Fibroblast of skin of left biceps (primary cell): ENCODE results near the gene RPS6KL1.

Source experiments
- DNase-seq, 2 experiments: peaks; one replicate each; pipeline ENCODE4 v3.0.0-alpha.2; 2013; ENCODE audit warnings: low read depth in 2 of 2

The RPS6KL1 gene

DNA sequence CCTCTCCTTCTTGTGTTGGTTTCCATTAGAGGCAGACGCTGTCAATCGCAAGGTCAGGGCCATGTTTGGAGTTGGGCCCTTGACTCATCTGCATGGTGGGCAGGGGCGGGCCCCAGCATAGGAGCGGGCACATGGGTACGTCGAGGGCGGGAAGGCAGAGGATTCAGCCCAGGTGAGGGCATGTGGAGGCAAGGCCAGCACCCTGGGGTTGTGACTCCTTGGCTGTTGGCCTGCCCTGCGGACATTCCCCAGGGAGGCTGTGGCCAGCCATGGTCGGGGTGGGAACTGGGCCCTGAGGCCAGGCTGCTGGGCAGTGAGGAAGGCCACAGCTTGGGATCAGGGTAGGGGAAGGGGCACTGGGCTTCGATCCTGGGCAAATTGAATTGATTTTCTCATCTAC lies 10.3 kb downstream of the RPS6KL1 start:
- DNase-seq = no peak

DNA sequence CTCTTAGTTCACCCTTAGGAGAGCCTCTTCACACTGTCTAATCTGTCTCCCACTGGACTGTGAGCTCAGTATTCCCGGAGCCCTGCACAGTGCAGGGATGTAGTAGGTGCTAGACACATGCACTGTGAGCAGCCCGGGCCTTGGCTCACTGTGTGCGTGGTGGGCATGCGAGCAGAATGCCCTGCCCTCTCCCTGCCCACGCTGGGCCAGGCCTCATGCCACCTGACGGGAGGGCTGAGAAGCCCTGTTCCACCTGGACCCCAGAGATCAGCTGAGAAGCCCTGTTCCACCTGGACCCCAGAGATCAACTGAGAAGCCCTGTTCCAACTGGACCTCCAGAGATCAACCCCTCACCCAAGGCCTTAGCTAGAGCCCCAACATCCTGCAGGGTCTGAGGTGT lies 10.9 kb downstream of the RPS6KL1 start:
- DNase-seq = no peak

DNA sequence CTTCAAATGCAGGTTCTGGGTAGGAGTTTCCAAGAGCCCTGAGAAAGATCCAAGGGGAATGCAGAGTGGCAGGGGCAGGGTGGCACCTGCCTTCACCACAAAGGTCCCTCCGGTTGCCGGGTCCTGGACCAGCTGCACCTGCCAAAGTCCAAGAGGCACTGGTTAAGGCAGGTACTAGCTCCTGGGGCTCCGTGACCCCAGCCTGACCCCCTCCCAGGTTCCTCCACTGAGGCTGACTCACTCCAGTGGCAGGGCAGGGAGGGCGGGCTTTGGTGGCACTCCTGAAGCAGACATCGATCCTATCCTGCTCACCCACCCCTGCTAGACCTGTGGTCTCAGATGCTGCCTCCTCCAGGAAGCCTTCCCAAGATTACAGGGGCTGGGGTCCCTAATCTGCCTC lies 11.4 kb downstream of the RPS6KL1 start:
- DNase-seq = no peak

- DNase-seq = no peak
Observed at GRCh38 chr14:74911221-74911620, 11.8 kb downstream of the RPS6KL1 start.

- DNase-seq = no peak
Observed at GRCh38 chr14:74910556-74910955, 12.5 kb downstream of the RPS6KL1 start.

- DNase-seq = no peak
Observed at GRCh38 chr14:74909911-74910310, 13.1 kb downstream of the RPS6KL1 start.

- DNase-seq = no peak
Observed at GRCh38 chr14:74909501-74909900, 13.6 kb downstream of the RPS6KL1 start.

- DNase-seq = no peak
Observed at GRCh38 chr14:74908861-74909341, 14.2 kb downstream of the RPS6KL1 start.

- DNase-seq = no peak
Observed at GRCh38 chr14:74907744-74908143, 15.3 kb downstream of the RPS6KL1 start.

DNA sequence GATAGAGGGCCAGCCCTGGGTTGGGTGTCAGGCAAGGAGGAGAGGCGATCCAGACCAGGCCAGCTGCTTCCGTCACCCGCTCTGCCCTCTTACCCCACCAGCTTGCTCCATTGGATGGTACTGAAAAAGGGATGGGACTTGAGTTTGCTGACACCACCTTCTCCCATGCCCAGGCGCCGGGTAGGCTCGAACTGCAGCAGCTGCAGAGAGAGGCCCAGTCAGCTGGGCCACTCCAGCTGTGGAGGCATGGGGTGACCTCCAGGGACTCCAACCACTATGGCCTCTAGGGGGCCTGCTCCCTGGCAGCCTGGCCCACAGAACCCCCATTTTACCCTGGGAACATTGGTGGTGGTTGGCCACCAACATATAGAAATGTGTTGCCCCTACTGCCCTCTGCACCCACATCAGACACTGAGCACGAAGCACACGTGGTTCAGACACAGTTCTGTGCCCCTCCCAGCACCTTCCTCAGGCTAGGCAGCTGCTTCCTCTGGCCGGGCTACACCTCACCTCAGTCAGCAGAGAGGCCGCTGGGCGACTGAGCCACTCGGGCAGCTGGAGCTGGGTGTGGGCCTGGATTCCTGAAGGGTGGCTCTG lies 16.0 kb downstream of the RPS6KL1 start:
- DNase-seq = no peak

DNA sequence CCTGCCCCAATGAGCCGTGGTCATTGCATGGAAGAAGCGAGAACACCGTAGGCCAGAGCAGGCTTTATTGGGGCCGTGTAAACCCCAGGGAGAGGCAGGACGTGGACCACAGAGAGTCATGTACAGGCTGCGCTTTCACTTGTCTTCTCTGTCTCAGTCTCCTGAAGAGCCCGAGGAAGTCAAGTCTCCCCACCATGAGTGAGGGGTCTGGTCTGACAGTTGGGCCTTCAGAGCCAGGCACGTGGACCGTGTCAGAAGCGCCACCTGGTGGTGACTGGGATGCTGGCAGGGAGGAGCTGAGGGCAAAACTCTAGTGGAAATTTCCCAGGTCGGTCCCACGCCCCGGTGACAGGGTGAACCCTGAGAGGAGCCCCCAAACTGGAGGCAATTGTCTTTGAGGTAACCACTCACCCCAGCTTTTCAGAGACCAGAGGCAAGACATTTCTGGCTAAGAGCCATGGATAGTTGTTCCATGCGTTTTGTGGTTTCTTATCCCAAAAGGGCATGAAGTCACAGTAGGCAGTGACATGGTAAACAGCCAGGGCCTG lies 17.4 kb downstream of the RPS6KL1 start:
- peak in 1 of 2 experiments; percentile 12 for DNase-seq

GRCh38 chr14:74904635-74905503 lies 18.2 kb downstream of the RPS6KL1 start:
- no peak for DNase-seq

GRCh38 chr14:74902941-74903705 lies 19.9 kb downstream of the RPS6KL1 start:
- DNase-seq = no peak

DNA sequence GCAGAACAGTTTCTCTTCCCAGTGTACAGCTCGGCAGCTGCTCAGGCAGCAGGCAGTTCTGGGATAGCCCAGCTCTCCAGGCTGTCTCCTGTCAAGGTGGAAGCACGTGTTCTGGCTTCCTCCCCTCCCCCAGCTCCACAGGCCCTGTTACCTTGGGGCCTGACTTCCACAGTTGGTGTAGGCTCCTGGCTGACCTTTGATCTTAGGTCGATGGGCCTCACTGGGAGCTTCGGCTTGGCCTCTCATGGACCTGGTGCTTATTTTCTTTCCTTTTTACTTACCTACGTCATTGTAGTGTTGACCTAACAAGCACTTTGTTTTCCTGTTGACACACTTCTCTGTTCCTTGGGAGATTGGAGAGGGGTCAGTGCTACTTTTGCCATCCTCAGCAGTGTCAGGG lies 24.4 kb downstream of the RPS6KL1 start:
- DNase-seq = no peak

DNA sequence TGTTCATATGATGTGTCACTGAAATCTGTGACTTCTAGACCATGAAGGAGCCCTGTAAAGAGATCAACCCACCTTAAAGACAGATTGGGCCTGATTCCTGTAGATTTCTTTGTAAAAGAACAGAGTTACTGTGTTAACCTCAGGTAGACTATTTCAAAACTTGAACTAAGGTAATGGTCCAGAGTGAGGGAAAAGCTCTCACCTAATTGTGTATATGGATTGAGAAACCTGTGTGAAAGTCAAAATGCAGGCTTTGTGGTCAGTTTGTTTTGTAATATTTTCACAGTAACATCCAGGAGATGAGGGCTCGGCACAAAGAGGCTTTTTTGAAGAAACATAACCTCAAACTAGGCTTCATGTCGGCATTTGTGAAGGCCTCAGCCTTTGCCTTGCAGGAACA lies 25.0 kb downstream of the RPS6KL1 start:
- no peak for DNase-seq

DNA sequence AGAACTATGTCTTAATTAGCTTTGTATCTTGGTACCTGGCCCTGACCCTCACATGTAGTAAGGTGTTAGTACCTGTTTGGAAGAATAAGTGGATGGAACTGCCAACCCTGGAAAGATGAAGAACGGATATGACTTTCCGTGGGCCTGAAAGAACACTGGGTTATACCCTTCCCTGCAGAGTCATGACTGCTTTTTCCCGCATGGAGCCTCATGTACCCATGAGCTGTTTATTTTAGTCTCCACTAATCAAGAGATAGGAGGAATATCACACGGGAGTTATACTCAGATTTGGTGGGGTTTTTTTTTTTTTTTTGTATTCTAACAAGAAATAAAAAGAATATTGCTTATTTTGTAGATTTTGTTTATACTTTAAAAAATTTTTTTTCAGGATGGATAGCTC lies 25.4 kb downstream of the RPS6KL1 start:
- no peak for DNase-seq

GRCh38 chr14:74896400-74896799 lies 26.7 kb downstream of the RPS6KL1 start:
- no peak for DNase-seq

DNA sequence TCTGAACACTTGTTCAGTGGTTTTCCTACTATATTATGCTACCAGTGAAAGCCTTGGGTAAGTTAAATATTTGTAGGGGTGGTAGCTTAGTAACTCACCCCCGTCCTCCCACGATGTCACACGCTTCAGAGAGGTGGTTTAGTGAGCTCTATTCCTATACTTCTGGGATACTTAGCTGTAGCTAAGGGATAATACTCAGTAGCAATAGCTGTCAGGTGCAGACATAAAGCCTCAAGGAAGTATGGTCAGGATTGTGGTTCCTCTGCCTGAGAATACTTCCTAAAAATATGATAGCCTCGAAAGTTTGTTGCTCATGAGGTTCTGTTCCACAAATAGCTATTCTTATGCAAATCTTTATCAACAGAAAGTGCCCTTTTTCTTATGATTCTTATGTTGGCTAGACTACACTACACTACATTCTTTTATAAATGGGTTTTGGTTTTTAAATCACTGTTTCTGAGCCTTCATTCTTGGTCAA lies 29.4 kb downstream of the RPS6KL1 start:
- DNase-seq = no peak

DNA sequence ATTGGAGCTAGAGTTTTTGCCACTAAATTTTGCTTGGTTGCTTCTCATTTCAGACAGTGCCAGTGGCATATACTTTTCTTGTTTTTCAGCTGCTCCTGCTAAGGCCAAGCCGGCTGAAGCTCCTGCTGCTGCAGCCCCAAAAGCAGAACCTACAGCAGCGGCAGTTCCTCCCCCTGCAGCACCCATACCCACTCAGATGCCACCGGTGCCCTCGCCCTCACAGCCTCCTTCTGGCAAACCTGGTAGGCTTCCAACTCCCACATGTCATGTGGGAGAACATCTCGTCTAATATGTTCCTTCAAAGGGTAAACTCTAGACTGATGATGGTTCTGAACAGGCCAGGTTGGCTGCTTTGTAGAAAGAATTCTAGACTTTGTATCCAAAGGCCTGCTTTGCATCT lies 30.3 kb downstream of the RPS6KL1 start:
- DNase-seq = no peak

DNA sequence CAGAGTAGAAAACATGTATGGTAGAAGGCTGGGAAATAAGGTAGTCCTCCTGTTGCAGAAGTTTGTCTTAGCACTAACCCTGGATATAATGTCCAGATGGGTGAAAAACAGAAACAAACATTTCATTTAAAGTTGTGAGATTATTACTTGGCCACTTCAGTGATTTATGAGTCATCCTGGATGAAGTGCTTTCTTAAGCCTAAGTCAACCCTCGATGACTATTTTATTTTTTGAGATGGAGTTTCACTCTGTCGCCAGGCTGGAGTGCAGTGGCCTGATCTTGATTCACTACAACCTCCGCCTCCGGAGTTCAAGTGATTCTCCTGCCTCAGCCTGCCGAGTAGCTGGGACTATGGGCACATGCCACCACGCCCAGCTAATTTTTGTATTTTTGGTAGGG lies 31.2 kb downstream of the RPS6KL1 start:
- DNase-seq = no peak

DNA sequence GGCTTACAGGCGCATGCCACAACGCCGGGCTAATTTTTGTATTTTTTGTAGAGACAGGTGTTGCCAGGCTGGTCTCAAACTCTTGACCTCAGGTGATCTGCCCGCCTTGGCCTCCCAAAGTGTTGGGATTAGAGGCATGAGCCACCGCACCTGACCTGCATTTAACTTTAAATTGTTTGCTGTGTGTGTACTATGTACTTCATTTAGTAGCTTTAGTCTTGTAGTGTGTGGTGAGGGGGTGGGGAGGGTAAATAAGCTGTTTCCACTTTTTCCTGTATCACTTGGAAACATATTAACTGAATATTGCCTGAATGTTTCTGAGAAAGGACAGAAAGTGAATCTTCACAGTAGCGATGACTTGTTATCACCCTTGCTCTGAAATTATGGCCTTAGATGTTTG lies 32.8 kb downstream of the RPS6KL1 start:
- DNase-seq = no peak
